CD4-positive, CD25-positive, alpha-beta regulatory T cell (primary cell): ENCODE measurements around the gene GIPR. TPM values are rescaled to one million over a fixed set of nuclear protein-coding genes. Genes with fewer than 3 reads are reported as not detected.

Source experiments
- ATAC-seq, 2 donors: fragments of 150-1000 bp; cut with Tn5 transposase; one replicate each; pipeline ENCODE4 v1.10.0; 2021; ENCODE audit warnings: low read depth in 2 of 2, moderate number of reproducible peaks in 2 of 2, moderate library complexity in 1 of 2
- DNase-seq, 3 donors: peaks; one replicate each; pipeline versions ENCODE4 v3.0.0 to v3.0.0-alpha.2; 2012 to 2022; ENCODE audit warnings: mixed read lengths in 1 of 3
- H3K27ac ChIP-seq: one replicate; pipeline ENCODE4 v1.7.0; 2013; ENCODE audit warnings: mild to moderate bottlenecking, low read length; ENCODE audit not compliant: insufficient read depth, poor library complexity, severe bottlenecking
- H3K27me3 ChIP-seq: one replicate; pipeline ENCODE4 v1.7.0; 2013; ENCODE audit warnings: low read length; ENCODE audit not compliant: control insufficient read depth, insufficient read depth
- H3K36me3 ChIP-seq: one replicate; pipeline ENCODE4 v1.7.0; 2013; ENCODE audit warnings: mild to moderate bottlenecking, low read length, moderate library complexity; ENCODE audit not compliant: control insufficient read depth, insufficient read depth
- H3K4me1 ChIP-seq: 2 replicates; pipeline ENCODE4 v1.7.0; 2013; ENCODE audit warnings: mild to moderate bottlenecking, low read length; ENCODE audit not compliant: insufficient read depth, control insufficient read depth, poor library complexity, severe bottlenecking
- H3K4me3 ChIP-seq: one replicate; pipeline ENCODE4 v1.7.0; 2013; ENCODE audit warnings: low read depth, mild to moderate bottlenecking, low read length, moderate library complexity
- H3K9me3 ChIP-seq, 2 experiments: 1 replicate in 1 of 2; 2 replicates in 1 of 2; pipeline ENCODE4 v1.7.0; 2013; ENCODE audit warnings: low read length in 2 of 2, mild to moderate bottlenecking in 1 of 2, moderate library complexity in 1 of 2; ENCODE audit not compliant: control insufficient read depth in 2 of 2
- H3K27ac Mint-ChIP-seq, 3 donors: one replicate each; pipeline ENCODE4 v1.8.0; 2020 to 2022; ENCODE audit warnings: mild to moderate bottlenecking in 3 of 3, mixed read lengths in 3 of 3, moderate library complexity in 2 of 3
- H3K27me3 Mint-ChIP-seq: one replicate; pipeline ENCODE4 v1.8.0; 2022; ENCODE audit warnings: mild to moderate bottlenecking, mixed read lengths
- H3K36me3 Mint-ChIP-seq: one replicate; pipeline ENCODE4 v1.8.0; 2020; ENCODE audit warnings: mixed read lengths
- H3K4me1 Mint-ChIP-seq, 4 donors: one replicate each; pipeline ENCODE4 v1.8.0; 2020 to 2022; ENCODE audit warnings: mixed read lengths in 4 of 4, mild to moderate bottlenecking in 1 of 4
- H3K4me3 Mint-ChIP-seq, 4 donors: one replicate each; pipeline ENCODE4 v1.8.0; 2020 to 2022; ENCODE audit warnings: mild to moderate bottlenecking in 4 of 4, mixed read lengths in 4 of 4, moderate library complexity in 3 of 4
- H3K9me3 Mint-ChIP-seq, 7 donors: one replicate each; pipeline ENCODE4 v1.8.0; 2020 to 2022; ENCODE audit warnings: mixed read lengths in 7 of 7, mild to moderate bottlenecking in 3 of 7, moderate library complexity in 2 of 7
- polyA plus RNA-seq, 4 donors: library from polyadenylated mRNA; unstranded; fragments of 300-500 nt; fragmentation: Illumina TruSeq; gene quantifications; one replicate each; pipeline ENCODE4 v1.2.3, GENCODE V29; 2021
- total RNA-seq: library from RNA; stranded (reverse); gene quantifications from one replicate; pipeline ENCODE4 v1.2.3, GENCODE V29; 2022

The GIPR gene
- total and polyA plus RNA-seq, 5 donors from 2014 or later, result 0.15 to 9.3 (median 0.18) TPM; not detected in 1

DNA sequence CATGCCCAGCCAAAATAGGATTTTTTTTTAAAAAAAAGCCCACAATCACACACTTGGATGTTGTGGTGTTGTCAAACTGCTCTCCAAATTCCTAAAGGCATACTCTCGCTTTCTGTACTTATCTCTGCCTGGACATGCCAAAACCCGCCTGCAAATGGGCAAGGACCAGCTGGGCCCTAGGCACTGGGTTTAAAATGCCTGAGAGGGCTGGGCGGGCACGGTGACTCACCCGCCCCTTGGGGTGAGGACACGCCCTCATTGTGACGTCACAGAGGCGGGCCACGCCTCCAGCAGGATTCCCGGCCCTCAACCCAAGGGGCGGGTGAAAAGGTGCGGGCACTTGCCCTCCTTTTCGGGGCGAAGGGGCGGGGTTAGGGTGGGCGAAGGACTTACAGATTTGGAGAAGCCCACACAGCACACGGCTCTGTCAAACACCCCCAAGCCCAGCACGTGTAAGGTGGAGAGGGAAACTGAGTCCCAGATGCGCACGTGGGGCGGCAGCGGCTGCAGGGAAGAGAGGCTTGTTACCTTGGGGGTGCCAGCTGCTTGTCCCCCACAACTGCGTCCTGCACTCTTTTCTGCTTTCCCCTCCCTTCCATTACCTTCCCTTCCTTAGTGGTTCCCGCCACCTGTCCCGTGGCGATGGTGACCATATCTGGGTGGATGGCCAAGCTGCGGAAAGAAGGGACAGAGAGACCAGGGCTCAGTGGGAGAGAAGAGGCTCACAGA lies 35.4 kb upstream of the GIPR start:
- Histone ChIP-seq H3K36me3 (peaks cover 18% of the 10 kb centered on the region), H3K4me3 (no peak overlapping the region), H3K27ac (no peak overlapping the region), H3K9me3 (no peaks in the 10 kb centered on the region), H3K27me3 (no peaks in the 10 kb centered on the region), H3K4me1 (no peaks in the 10 kb centered on the region)
- Mint-ChIP-seq H3K4me3 (peak overlapping the region in 1 of 4 donors; percentile 1), H3K27me3 (no peaks in the 10 kb centered on the region), H3K4me1 (peaks cover 0 to 8% (median 0%) of the 10 kb centered on the region in 4 donors), H3K9me3 (no peaks in the 10 kb centered on the region), H3K27ac (peak overlapping the region in 1 of 3 donors; percentile 32), H3K36me3 (no peaks in the 10 kb centered on the region)
- ATAC-seq (no peak), DNase-seq (peak in 1 of 3 donors; percentile 8)

DNA sequence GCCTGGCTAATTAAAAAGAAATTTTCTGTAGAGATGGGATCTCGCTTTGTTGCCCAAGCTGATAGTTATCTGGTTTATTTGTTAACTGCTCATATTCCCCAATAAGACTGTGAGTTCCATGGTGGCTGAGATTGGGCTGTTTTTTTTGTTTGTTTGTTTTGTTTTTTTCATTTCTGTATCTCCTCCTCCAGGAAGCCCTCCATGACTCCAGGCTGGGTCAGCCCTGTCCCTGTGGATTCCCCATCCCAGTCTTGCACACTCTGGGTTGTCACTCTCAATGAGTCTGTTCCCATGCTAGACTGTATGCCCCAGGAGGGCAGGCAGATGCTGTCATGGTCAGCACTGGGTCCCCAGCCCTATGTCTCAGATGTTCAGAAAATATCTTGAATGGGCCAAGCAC lies 31.7 kb upstream of the GIPR start:
- Mint-ChIP-seq H3K4me3 (peak overlapping the region in 1 of 4 donors; percentile 58), H3K27me3 (no peaks in the 10 kb centered on the region), H3K9me3 (no peaks in the 10 kb centered on the region), H3K4me1 (peaks cover 7 to 37% (median 13%) of the 10 kb centered on the region in 4 donors), H3K36me3 (peaks cover 3% of the 10 kb centered on the region), H3K27ac (no peak overlapping the region)
- no peak overlapping the region for H3K27ac ChIP-seq
- H3K27me3 ChIP-seq, result no peaks in the 10 kb centered on the region
- H3K36me3 ChIP-seq, result peaks cover 3% of the 10 kb centered on the region
- no peak overlapping the region for H3K4me3 ChIP-seq
- DNase-seq (no peak), ATAC-seq (no peak)
- peaks cover 28% of the 10 kb centered on the region for H3K4me1 ChIP-seq
- H3K9me3 ChIP-seq, result no peaks in the 10 kb centered on the region

DNA sequence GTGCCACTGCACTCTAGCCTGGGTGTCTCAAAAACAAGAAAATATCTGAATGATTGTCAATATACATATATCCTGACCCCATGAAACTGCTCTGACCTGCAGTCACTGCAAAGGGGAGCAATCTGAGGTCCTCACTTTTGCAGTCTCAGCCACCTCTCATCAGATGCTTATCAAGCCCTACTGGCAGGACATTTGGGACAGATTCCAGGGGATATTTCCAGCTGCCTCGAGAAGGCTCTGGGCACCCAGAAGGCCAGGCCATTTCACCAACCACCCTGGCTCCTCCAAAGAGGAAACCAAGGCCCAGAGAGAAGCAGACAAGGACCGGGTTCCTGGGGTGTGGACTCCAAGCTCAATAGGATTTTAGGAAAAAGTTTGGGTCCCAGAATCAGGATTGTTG lies 31.1 kb upstream of the GIPR start:
- H3K36me3 Mint-ChIP-seq, result peaks cover 3% of the 10 kb centered on the region
- H3K4me3 ChIP-seq, result no peak overlapping the region
- H3K27me3 Mint-ChIP-seq, result no peaks in the 10 kb centered on the region
- peaks cover 34% of the 10 kb centered on the region for H3K4me1 ChIP-seq
- ATAC-seq, result no peak
- peaks cover 9 to 43% (median 17%) of the 10 kb centered on the region in 4 donors for H3K4me1 Mint-ChIP-seq
- no peak for DNase-seq
- peak overlapping the region in 1 of 4 donors; percentile 44 for H3K4me3 Mint-ChIP-seq
- H3K9me3 Mint-ChIP-seq, result no peaks in the 10 kb centered on the region
- no peaks in the 10 kb centered on the region for H3K9me3 ChIP-seq
- H3K27ac ChIP-seq, result no peak overlapping the region
- no peaks in the 10 kb centered on the region for H3K27me3 ChIP-seq
- H3K27ac Mint-ChIP-seq, result no peak overlapping the region
- H3K36me3 ChIP-seq, result peaks cover 3% of the 10 kb centered on the region

DNA sequence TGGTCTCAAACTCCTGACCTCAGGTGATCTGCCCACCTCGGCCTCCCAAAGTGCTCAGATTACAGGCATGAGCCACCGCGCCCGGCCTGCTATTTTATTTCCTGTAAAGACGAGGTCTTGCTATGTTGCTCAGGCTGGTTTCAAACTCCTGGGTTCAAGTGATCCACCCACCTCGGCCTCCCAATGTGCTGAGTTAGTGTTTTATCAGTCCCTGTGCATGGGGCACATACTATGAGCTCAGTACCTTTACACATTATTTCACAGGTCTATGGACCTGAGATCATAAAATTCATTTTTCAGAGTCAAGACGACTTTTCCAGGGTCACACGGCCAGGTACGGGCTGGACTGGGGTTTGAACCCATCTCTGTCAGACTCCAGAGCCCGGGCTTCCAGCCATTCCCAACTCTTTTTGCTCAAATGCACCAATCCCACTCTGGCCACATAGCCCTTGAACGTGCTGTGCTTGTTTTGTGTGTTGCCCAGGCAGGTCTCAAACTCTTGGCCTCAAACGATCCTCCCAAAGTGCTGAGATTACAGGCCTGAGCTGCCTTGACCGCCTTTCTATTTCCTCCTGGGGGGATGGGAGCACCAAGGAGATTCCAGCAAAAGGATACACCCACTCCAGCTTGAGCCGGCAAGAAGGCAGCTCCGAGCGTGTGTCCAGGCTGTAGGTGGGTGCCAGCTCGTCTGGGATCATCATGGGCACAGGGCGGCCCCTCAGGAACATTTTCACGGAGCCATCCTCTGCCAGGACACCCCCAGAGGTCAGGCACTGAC lies 29.9 kb upstream of the GIPR start:
- no peak for ATAC-seq
- peaks cover 1% of the 10 kb centered on the region for H3K36me3 ChIP-seq
- no peak overlapping the region for H3K27ac ChIP-seq
- Mint-ChIP-seq H3K36me3 (peaks cover 3% of the 10 kb centered on the region), H3K4me1 (peaks cover 12 to 50% (median 22%) of the 10 kb centered on the region in 4 donors), H3K27me3 (peaks cover 2% of the 10 kb centered on the region), H3K9me3 (no peaks in the 10 kb centered on the region), H3K27ac (peak overlapping the region in 2 of 3 donors; percentile 90 to 95), H3K4me3 (peak overlapping the region; percentile 72 to 98 (median 94))
- H3K4me1 ChIP-seq, result peaks cover 45% of the 10 kb centered on the region
- no peaks in the 10 kb centered on the region for H3K27me3 ChIP-seq
- peak overlapping the region; percentile 70 for H3K4me3 ChIP-seq
- H3K9me3 ChIP-seq, result no peaks in the 10 kb centered on the region
- no peak for DNase-seq

DNA sequence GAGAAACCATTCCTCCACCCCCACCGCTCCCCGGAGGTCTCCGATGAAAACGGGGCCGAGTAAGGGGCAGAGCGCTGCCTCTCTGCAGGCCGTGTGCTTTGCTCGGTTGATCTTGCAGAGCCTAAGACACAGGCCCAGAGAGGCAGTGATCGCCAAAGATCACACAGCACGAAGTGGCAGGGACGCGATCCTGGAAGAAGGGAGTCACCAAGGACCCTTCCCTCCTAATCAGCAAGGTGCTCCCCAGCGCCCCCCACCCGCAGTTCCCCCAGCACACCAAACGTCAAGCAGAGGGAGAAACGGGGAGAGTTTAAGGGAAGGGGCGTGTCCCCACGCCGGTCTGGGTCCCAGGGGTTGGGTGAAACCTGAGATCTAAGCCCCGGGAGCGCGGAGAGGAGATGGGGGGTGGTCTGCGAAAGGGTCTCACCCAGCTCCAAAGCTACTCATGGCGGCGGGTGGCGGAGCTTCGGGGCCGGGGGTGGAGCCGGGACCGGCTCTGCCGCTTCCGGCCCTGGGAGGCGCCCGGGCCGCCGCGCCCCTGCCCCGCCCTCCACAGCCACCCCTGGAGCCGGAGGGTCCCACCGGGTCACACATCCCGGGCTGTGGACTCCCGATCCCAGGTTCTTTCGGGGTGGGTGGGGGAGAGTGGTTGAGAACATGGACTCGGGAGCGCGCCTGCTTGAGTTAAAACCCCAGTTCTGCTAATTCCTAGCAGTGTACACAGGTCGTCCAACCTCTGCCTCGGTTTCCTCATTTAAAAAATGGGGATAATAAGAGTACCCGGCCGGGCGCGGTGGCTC lies 28.9 kb upstream of the GIPR start, which contains the start of gene EML2:
Gene EML2 (minus strand): TSS at position 468 of the 800 bp plus-strand sequence. CDS start 21 bp downstream, at position 447.
- Mint-ChIP-seq H3K9me3 (no peaks in the 10 kb centered on the region), H3K36me3 (peaks cover 3% of the 10 kb centered on the region), H3K4me1 (peaks cover 13 to 57% (median 26%) of the 10 kb centered on the region in 4 donors), H3K4me3 (peak within 1 kb of the TSS; percentile 91 to 98 (median 94)), H3K27me3 (peaks cover 4% of the 10 kb centered on the region), H3K27ac (peak within 1 kb of the TSS; percentile 71 to 95 (median 90))
- H3K4me3 ChIP-seq, result peak within 1 kb of the TSS; percentile 70
- peak within 1 kb of the TSS; percentile 66 for H3K27ac ChIP-seq
- no peaks in the 10 kb centered on the region for H3K36me3 ChIP-seq
- peak; percentile 36 to 45 for ATAC-seq
- no peaks in the 10 kb centered on the region for H3K27me3 ChIP-seq
- peak; percentile 44 to 73 (median 50) for DNase-seq
- H3K4me1 ChIP-seq, result peaks cover 49% of the 10 kb centered on the region
- no peaks in the 10 kb centered on the region for H3K9me3 ChIP-seq

DNA sequence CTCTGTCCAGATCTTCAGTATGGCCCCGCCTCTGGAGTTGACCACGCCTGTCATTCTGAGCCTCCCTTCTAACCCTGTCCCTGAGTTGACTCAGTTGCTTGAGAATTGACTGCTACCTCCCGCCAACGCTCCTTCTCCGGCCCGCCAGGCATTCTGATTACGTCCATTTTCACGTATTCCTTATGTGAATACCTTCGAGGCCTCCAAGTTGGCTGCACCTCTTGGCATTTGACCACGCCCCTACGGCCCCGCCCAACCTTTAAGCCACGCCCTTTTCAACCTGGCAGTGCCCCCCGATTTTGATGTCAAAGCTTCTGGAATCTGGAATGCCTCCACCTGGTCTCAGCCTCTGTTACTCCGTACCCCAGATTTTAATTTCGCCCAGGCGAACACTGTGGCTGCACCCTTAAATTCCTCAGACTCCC lies 27.2 kb upstream of the GIPR start:
- peak overlapping the region; percentile 72 to 92 (median 87) for H3K27ac Mint-ChIP-seq
- H3K4me3 ChIP-seq, result peak overlapping the region; percentile 53
- peaks cover 8% of the 10 kb centered on the region for H3K27me3 Mint-ChIP-seq
- no peaks in the 10 kb centered on the region for H3K9me3 ChIP-seq
- H3K4me1 ChIP-seq, result peaks cover 57% of the 10 kb centered on the region
- peak overlapping the region; percentile 77 to 90 (median 88) for H3K4me3 Mint-ChIP-seq
- ATAC-seq (no peak), DNase-seq (peak in 1 of 3 donors; percentile 15)
- peak overlapping the region; percentile 94 for H3K27ac ChIP-seq
- peaks cover 3% of the 10 kb centered on the region for H3K36me3 Mint-ChIP-seq
- no peaks in the 10 kb centered on the region for H3K27me3 ChIP-seq
- H3K9me3 Mint-ChIP-seq, result no peaks in the 10 kb centered on the region
- peaks cover 13 to 66% (median 32%) of the 10 kb centered on the region in 4 donors for H3K4me1 Mint-ChIP-seq
- H3K36me3 ChIP-seq, result no peaks in the 10 kb centered on the region
